ENCODE data around the gene LYL1. TPM values are rescaled to one million over a fixed set of nuclear protein-coding genes. Genes with fewer than 3 reads are reported as not detected.
A peak's percentile ranks its signal among the peaks of the same experiment; 100 is the strongest.

Gene LYL1
- total and polyA plus RNA-seq, 2 donors from 2014 or later = 8.5 to 13.8 TPM

- Histone ChIP-seq H3K27ac (ENCODE audit: low read depth in 2 of 2, low read length in 2 of 2) (peak overlapping the region; percentile 32 to 74), H3K36me3 (ENCODE audit: control insufficient read depth in 2 of 3, insufficient read depth in 3 of 3, low read length in 3 of 3) (no peaks in the 10 kb centered on the region), H3K9me3 (ENCODE audit: control insufficient read depth in 2 of 3, insufficient read depth in 1 of 3, low read length in 3 of 3) (no peaks in the 10 kb centered on the region), H3K9ac (ENCODE audit: low read length in 3 of 3) (no peak overlapping the region), H3K27me3 (ENCODE audit: control insufficient read depth, insufficient read depth, low read length) (peaks cover 8% of the 10 kb centered on the region), H3K4me1 (ENCODE audit: control insufficient read depth in 2 of 3, insufficient read depth in 2 of 3, low read depth in 1 of 3, low read length in 3 of 3) (peaks cover 0 to 25% (median 18%) of the 10 kb centered on the region in 3 donors), H3K4me3 (ENCODE audit: low read length in 3 of 3) (no peak overlapping the region)
- DNase-seq = no peak
- no peak for FAIRE-seq
- intact Hi-C loops (cut with DNase I) = no loop called here
- TF ChIP-seq, protein P1, sequence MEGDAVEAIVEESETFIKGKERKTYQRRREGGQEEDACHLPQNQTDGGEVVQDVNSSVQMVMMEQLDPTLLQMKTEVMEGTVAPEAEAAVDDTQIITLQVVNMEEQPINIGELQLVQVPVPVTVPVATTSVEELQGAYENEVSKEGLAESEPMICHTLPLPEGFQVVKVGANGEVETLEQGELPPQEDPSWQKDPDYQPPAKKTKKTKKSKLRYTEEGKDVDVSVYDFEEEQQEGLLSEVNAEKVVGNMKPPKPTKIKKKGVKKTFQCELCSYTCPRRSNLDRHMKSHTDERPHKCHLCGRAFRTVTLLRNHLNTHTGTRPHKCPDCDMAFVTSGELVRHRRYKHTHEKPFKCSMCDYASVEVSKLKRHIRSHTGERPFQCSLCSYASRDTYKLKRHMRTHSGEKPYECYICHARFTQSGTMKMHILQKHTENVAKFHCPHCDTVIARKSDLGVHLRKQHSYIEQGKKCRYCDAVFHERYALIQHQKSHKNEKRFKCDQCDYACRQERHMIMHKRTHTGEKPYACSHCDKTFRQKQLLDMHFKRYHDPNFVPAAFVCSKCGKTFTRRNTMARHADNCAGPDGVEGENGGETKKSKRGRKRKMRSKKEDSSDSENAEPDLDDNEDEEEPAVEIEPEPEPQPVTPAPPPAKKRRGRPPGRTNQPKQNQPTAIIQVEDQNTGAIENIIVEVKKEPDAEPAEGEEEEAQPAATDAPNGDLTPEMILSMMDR (IDR thresholded peaks at IDR 0.05; ENCODE audit: borderline replicate concordance, extremely low read depth, insufficient read depth) = no peak
Observed at GRCh38 chr19:13092158-13092543, 10.5 kb downstream of the LYL1 start.

- H3K9me3 ChIP-seq (ENCODE audit: control insufficient read depth in 2 of 3, insufficient read depth in 1 of 3, low read length in 3 of 3) = no peaks in the 10 kb centered on the region
- no peak overlapping the region for H3K4me3 ChIP-seq (ENCODE audit: low read length in 3 of 3)
- peaks cover 4% of the 10 kb centered on the region for H3K27me3 ChIP-seq (ENCODE audit: control insufficient read depth, insufficient read depth, low read length)
- H3K36me3 ChIP-seq (ENCODE audit: control insufficient read depth in 2 of 3, insufficient read depth in 3 of 3, low read length in 3 of 3) = no peaks in the 10 kb centered on the region
- H3K27ac ChIP-seq (ENCODE audit: low read depth in 2 of 2, low read length in 2 of 2) = peak overlapping the region; percentile 32 to 74
- DNase-seq = peak in 4 of 5 donors; percentile 72 to 91 (median 76)
- peaks cover 0 to 25% (median 18%) of the 10 kb centered on the region in 3 donors for H3K4me1 ChIP-seq (ENCODE audit: control insufficient read depth in 2 of 3, insufficient read depth in 2 of 3, low read depth in 1 of 3, low read length in 3 of 3)
- no peak overlapping the region for H3K9ac ChIP-seq (ENCODE audit: low read length in 3 of 3)
- no peak for FAIRE-seq
- TF ChIP-seq, protein P1 (IDR thresholded peaks at IDR 0.05; ENCODE audit: borderline replicate concordance, extremely low read depth, insufficient read depth) = no peak
- intact Hi-C loops (cut with DNase I) = no loop called here
Observed at GRCh38 chr19:13091400-13092157, 11.1 kb downstream of the LYL1 start.

- H3K27me3 ChIP-seq (ENCODE audit: control insufficient read depth, insufficient read depth, low read length) = no peaks in the 10 kb centered on the region
- intact Hi-C loops (cut with DNase I) = no loop called here
- TF ChIP-seq, protein P1 (IDR thresholded peaks at IDR 0.05; ENCODE audit: borderline replicate concordance, extremely low read depth, insufficient read depth) = no peak
- H3K9me3 ChIP-seq (ENCODE audit: control insufficient read depth in 2 of 3, insufficient read depth in 1 of 3, low read length in 3 of 3) = no peaks in the 10 kb centered on the region
- H3K36me3 ChIP-seq (ENCODE audit: control insufficient read depth in 2 of 3, insufficient read depth in 3 of 3, low read length in 3 of 3) = no peaks in the 10 kb centered on the region
- H3K9ac ChIP-seq (ENCODE audit: low read length in 3 of 3) = peak overlapping the region in 1 of 3 donors; percentile 34
- FAIRE-seq (no peak), DNase-seq (peak in 1 of 5 donors; percentile 45)
- H3K27ac ChIP-seq (ENCODE audit: low read depth in 2 of 2, low read length in 2 of 2) = peak overlapping the region; percentile 20 to 51
- peaks cover 0 to 24% (median 18%) of the 10 kb centered on the region in 3 donors for H3K4me1 ChIP-seq (ENCODE audit: control insufficient read depth in 2 of 3, insufficient read depth in 2 of 3, low read depth in 1 of 3, low read length in 3 of 3)
- H3K4me3 ChIP-seq (ENCODE audit: low read length in 3 of 3) = no peak overlapping the region
Observed at GRCh38 chr19:13090511-13091231, 12.0 kb downstream of the LYL1 start.

Measured in kidney (tissue), 14 donors.